Vagina (tissue), 2 donors: Measurements from ENCODE around the gene VSIR.

ENCODE experiments used
- POLR2A ChIP-seq, 2 donors: fragments of 450-650 bp; IDR thresholded peaks; one replicate each; pipeline ENCODE4 v1.6.1; 2017; ENCODE audit warnings: antibody characterized with exemption in 2 of 2, mild to moderate bottlenecking in 2 of 2, moderate library complexity in 2 of 2
- POLR2AphosphoS5 ChIP-seq, 2 donors: sonication (generic); formaldehyde crosslinking; IDR thresholded peaks; one replicate each; pipeline ENCODE4 v1.9.0; 2017; ENCODE audit warnings: antibody characterized with exemption in 2 of 2, mild to moderate bottlenecking in 2 of 2, low read depth in 1 of 2; ENCODE audit not compliant: insufficient read depth in 1 of 2
- TF ChIP-seq, protein P1 (sequence below), 3 experiments: fragments of 450-650 bp in 2 of 3; fragments of 200-600 bp in 1 of 3; sonication (generic) in 1 of 3; IDR thresholded peaks; one replicate each; pipeline ENCODE4 v1.5.1; 2017 to 2019; ENCODE audit warnings: antibody characterized with exemption in 3 of 3, mild to moderate bottlenecking in 2 of 3, moderate library complexity in 2 of 3

- TF ChIP-seq, protein P1, sequence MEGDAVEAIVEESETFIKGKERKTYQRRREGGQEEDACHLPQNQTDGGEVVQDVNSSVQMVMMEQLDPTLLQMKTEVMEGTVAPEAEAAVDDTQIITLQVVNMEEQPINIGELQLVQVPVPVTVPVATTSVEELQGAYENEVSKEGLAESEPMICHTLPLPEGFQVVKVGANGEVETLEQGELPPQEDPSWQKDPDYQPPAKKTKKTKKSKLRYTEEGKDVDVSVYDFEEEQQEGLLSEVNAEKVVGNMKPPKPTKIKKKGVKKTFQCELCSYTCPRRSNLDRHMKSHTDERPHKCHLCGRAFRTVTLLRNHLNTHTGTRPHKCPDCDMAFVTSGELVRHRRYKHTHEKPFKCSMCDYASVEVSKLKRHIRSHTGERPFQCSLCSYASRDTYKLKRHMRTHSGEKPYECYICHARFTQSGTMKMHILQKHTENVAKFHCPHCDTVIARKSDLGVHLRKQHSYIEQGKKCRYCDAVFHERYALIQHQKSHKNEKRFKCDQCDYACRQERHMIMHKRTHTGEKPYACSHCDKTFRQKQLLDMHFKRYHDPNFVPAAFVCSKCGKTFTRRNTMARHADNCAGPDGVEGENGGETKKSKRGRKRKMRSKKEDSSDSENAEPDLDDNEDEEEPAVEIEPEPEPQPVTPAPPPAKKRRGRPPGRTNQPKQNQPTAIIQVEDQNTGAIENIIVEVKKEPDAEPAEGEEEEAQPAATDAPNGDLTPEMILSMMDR (IDR thresholded peaks at IDR 0.05) = no peak
- TF ChIP-seq POLR2AphosphoS5 (IDR thresholded peaks at IDR 0.05; ENCODE audit: insufficient read depth in 1 of 2, low read depth in 1 of 2) (no peak), POLR2A (IDR thresholded peaks at IDR 0.05) (no peak)
Observed at GRCh38 chr10:71731791-71732190, 41.5 kb downstream of the VSIR start.
